GM13977 (cell line): Measurements from ENCODE around the gene ATXN7L1.

Experiments used
- DNase-seq: peaks from one replicate; pipeline ENCODE4 v3.0.0; 2012; ENCODE audit warnings: low spot score
- CTCF ChIP-seq: IDR thresholded peaks from 2 replicates; pipeline ENCODE4 v1.5.1; 2012; ENCODE audit warnings: mild to moderate bottlenecking, control low read depth; ENCODE audit not compliant: insufficient read depth; ENCODE audit errors: extremely low read depth, missing control alignments
- in situ Hi-C: fragments of 300-500 bp; cut with MboI; formaldehyde crosslinking; loops from one replicate; pipeline ENCODE4 v1.12.0; 2022; ENCODE audit warnings: low sequenced_read_pairs, low pct_unique_long_range_greater_than_20kb, mixed read lengths, inconsistent platforms; ENCODE audit not compliant: unreplicated experiment

The ATXN7L1 gene

GRCh38 chr7:105565190-105565589 is 311.2 kb downstream of the ATXN7L1 start:
- DNase-seq = no peak
- in situ Hi-C loops = no loop called here
- no peak for TF ChIP-seq CTCF

DNA sequence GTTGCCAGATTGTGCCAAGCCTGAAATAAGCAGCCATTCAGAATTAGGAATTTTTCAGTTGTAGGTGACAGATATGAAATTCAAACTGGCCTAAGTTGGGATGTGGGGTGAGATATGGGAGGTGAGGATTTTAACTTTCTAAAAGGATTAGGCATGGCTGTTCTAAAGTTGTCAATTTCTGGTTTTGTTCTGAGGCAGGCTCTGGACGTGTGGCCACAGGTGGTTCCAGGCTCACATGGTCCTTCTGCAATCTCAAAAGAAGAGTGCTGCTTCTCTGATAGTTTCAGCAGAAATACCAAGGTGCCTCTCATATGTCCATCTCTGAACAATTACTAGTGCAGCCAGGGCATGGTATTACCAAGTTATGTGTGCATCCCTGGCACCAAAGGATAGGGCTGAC is 316.5 kb downstream of the ATXN7L1 start:
- no peak for TF ChIP-seq CTCF
- in situ Hi-C loops = no loop called here
- DNase-seq = no peak
